K562 (cell line): ENCODE data around the gene TRIM65. TPM values are rescaled to one million over a fixed set of nuclear protein-coding genes. Genes with fewer than 3 reads are reported as not detected.

ENCODE experiments used
- CBX5 ChIP-seq: IDR thresholded peaks from 2 replicates; pipeline ENCODE4 v1.6.1; 2014; ENCODE audit warnings: low read depth, borderline replicate concordance
- CBX8 ChIP-seq: fragments of 200-600 bp; sonication (generic); IDR thresholded peaks from 2 replicates; pipeline ENCODE4 v1.6.1; 2012; ENCODE audit warnings: borderline replicate concordance, mixed run types, low read depth, mild to moderate bottlenecking, moderate library complexity, mixed read lengths, low read length, control low read depth, inconsistent platforms; ENCODE audit not compliant: poor library complexity, severe bottlenecking; ENCODE audit errors: extremely low read depth
- GTF2F1 ChIP-seq: IDR thresholded peaks from 2 replicates; pipeline ENCODE4 v1.6.1; 2011; ENCODE audit warnings: low read depth, low read length, improper control_type of control experiment
- HDAC8 ChIP-seq: fragments of 450-650 bp; IDR thresholded peaks from 2 replicates; pipeline ENCODE4 v1.6.1; 2016; ENCODE audit warnings: mild to moderate bottlenecking, missing genetic modification characterization, moderate library complexity, missing compliant biosample characterization
- NFIX ChIP-seq: fragments of 250-450 bp; sonication (Bioruptor Pico); IDR thresholded peaks from 2 replicates; pipeline ENCODE4 v1.4.0; 2020; ENCODE audit warnings: low read depth, mild to moderate bottlenecking, moderate library complexity
- NR1H2 ChIP-seq: sonication (generic); formaldehyde crosslinking; IDR thresholded peaks from 2 replicates; pipeline ENCODE4 v1.4.0; 2020; ENCODE audit warnings: mild to moderate bottlenecking, missing genetic modification reagents
- POU5F1 ChIP-seq: fragments of 150-350 bp; IDR thresholded peaks from 2 replicates; pipeline ENCODE4 v1.6.1; 2014; ENCODE audit warnings: borderline replicate concordance, low read length, low read depth, mild to moderate bottlenecking; ENCODE audit not compliant: partially characterized antibody
- RCOR1 ChIP-seq, 2 experiments: IDR thresholded peaks; 2 replicates each; pipeline ENCODE4 v1.6.1; 2012; ENCODE audit warnings: low read depth in 2 of 2, low read length in 2 of 2, borderline replicate concordance in 1 of 2, improper control_type of control experiment in 1 of 2
- ZNF263 ChIP-seq: sonication (generic); formaldehyde crosslinking; IDR thresholded peaks from 2 replicates; pipeline ENCODE4 v1.8.0; 2022; ENCODE audit warnings: mild to moderate bottlenecking, missing genetic modification reagents, borderline replicate concordance
- ZNF717 ChIP-seq: fragments of 250-450 bp; sonication (Bioruptor Pico); IDR thresholded peaks from 2 replicates; pipeline ENCODE4 v1.5.0; 2021
- polyA plus RNA-seq, 8 experiments: library from polyadenylated mRNA; depleted of rRNA in 4 of 8; stranded (reverse) in 5 of 8; unstranded in 3 of 8; fragments of >200 nt; fragmentation: Nextera tagmentation in 2 of 8; fragmentation: Illumina TruSeq in 1 of 8; extraction: Ambion mirVana in 2 of 8; extraction: Trizol in 1 of 8; gene quantifications; 2 replicates each; pipeline versions ENCODE4 v1.2.1 to v1.2.3, GENCODE V29; 2011 to 2014; ENCODE audit warnings: inconsistent platforms in 1 of 8, missing spikeins in 1 of 8
- total RNA-seq, 7 experiments: library from RNA; depleted of rRNA in 6 of 7; stranded (reverse); fragments of >200 nt in 6 of 7; fragmentation: Illumina TruSeq in 2 of 7; extraction: Trizol in 2 of 7; gene quantifications; 2 replicates each; pipeline versions ENCODE4 v1.2.1 to v1.2.3, GENCODE V29; 2011 to 2021; ENCODE audit warnings: low replicate concordance in 1 of 7
- TF ChIP-seq, protein P1 (sequence below), 2 experiments: fragments of 450-650 bp; conservative IDR thresholded peaks; 2 replicates each; pipeline ENCODE4 v1.6.1; 2017; ENCODE audit warnings: mild to moderate bottlenecking in 2 of 2, moderate library complexity in 2 of 2
- TF ChIP-seq, protein P2 (sequence below): fragments of 250-450 bp; sonication (Bioruptor Pico); IDR thresholded peaks from 2 replicates; pipeline ENCODE4 v1.8.0; 2022; ENCODE audit warnings: moderate library complexity, mild to moderate bottlenecking, inconsistent platforms
- TF ChIP-seq, protein P3 (sequence below): sonication (generic); formaldehyde crosslinking; IDR thresholded peaks from 2 replicates; pipeline ENCODE4 v1.5.0; 2020; ENCODE audit warnings: missing genetic modification reagents
- TF ChIP-seq, protein P4 (sequence below): fragments of 450-650 bp; IDR thresholded peaks from 2 replicates; pipeline ENCODE4 v1.7.1; 2018; ENCODE audit warnings: mild to moderate bottlenecking, low read depth; ENCODE audit not compliant: partially characterized antibody
- TF ChIP-seq, protein P5 (sequence below), 3 experiments: fragments of 200-800 bp in 1 of 3; fragments of 250-450 bp in 1 of 3; fragments of 450-650 bp in 1 of 3; sonication (Bioruptor Pico) in 1 of 3; sonication (Bioruptor generic) in 1 of 3; formaldehyde crosslinking in 1 of 3; IDR thresholded peaks; 2 replicates each; pipeline versions ENCODE4 v1.6.1 to v1.8.0; 2016 to 2022; ENCODE audit warnings: mild to moderate bottlenecking in 2 of 3, missing genetic modification characterization in 2 of 3, missing compliant biosample characterization in 1 of 3, moderate library complexity in 1 of 3

The TRIM65 gene
- total and polyA plus RNA-seq, 9 of the 15 experiments (the other 6 are each of a cell fraction or from before 2014, with no cell fraction given): 2.8 to 45.7 (median 22.9) TPM

DNA sequence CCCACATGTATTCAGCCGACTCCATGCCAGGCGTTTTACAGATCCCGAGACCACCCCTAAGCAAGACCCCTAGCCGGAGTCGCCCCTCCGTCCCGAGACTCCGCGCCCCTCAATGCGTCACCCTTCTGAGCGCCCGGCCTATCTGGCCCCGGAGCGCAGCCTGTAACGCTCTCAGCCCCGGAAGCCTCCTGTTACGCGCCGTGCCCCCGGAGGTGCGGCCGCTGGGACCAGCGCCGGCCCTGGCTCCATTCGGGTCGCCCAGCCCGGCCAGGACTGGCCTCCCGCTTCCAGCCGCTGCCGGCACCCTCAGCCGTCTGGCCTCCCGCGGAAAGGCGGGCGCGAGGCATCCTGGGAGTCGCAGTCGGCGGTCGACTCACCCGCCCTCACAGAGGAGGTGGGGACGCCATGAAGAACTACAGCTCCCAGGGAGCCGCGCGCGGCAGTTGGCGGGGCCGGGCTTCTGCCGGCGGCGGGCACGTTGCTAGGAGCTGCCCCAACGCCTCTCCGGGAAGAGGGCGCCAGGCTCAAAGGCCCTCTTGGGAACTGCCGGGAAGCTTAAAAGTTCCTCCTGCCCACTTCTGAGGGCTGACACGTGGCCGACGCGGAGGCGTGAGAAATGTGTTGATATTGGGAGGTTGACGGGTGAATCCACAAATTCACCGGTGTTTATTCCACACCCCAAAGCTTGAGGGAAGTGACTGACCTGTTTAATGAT is 44.1 kb upstream of the TRIM65 start, which contains the start of gene FBF1 (continued):
- TF ChIP-seq, protein P1, sequence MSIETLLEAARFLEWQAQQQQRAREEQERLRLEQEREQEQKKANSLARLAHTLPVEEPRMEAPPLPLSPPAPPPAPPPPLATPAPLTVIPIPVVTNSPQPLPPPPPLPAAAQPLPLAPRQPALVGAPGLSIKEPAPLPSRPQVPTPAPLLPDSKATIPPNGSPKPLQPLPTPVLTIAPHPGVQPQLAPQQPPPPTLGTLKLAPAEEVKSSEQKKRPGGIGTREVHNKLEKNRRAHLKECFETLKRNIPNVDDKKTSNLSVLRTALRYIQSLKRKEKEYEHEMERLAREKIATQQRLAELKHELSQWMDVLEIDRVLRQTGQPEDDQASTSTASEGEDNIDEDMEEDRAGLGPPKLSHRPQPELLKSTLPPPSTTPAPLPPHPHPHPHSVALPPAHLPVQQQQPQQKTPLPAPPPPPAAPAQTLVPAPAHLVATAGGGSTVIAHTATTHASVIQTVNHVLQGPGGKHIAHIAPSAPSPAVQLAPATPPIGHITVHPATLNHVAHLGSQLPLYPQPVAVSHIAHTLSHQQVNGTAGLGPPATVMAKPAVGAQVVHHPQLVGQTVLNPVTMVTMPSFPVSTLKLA (conservative IDR thresholded peaks at IDR 0.05): peak; percentile 85 to 93
- TF ChIP-seq NR1H2 (CRISPR knock-in tag) (peak; percentile 94; the same call in 1 of the 2 replicates), ZNF263 (CRISPR knock-in tag) (peak; percentile 28; the same call in 1 of the 2 replicates), CBX8 (no peak), ZNF717 (CRISPR knock-in tag) (no peak), POU5F1 (no peak), NFIX (CRISPR knock-in tag) (no peak), CBX5 (0 out of 2 replicates have a peak, but pooled peaks have one; percentile 15), RCOR1 (IDR thresholded peaks at IDR 0.05; ENCODE audit: borderline replicate concordance in 1 of 2, low read depth in 2 of 2, low read length in 2 of 2) (no peak), HDAC8 (tag) (no peak), GTF2F1 (peak; percentile 87)
- TF ChIP-seq, protein P2, sequence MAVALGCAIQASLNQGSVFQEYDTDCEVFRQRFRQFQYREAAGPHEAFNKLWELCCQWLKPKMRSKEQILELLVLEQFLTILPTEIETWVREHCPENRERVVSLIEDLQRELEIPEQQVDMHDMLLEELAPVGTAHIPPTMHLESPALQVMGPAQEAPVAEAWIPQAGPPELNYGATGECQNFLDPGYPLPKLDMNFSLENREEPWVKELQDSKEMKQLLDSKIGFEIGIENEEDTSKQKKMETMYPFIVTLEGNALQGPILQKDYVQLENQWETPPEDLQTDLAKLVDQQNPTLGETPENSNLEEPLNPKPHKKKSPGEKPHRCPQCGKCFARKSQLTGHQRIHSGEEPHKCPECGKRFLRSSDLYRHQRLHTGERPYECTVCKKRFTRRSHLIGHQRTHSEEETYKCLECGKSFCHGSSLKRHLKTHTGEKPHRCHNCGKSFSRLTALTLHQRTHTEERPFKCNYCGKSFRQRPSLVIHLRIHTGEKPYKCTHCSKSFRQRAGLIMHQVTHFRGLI (CRISPR knock-in tag): no peak
- TF ChIP-seq, protein P3, sequence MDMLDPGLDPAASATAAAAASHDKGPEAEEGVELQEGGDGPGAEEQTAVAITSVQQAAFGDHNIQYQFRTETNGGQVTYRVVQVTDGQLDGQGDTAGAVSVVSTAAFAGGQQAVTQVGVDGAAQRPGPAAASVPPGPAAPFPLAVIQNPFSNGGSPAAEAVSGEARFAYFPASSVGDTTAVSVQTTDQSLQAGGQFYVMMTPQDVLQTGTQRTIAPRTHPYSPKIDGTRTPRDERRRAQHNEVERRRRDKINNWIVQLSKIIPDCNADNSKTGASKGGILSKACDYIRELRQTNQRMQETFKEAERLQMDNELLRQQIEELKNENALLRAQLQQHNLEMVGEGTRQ (CRISPR knock-in tag): no peak
- TF ChIP-seq, protein P4, sequence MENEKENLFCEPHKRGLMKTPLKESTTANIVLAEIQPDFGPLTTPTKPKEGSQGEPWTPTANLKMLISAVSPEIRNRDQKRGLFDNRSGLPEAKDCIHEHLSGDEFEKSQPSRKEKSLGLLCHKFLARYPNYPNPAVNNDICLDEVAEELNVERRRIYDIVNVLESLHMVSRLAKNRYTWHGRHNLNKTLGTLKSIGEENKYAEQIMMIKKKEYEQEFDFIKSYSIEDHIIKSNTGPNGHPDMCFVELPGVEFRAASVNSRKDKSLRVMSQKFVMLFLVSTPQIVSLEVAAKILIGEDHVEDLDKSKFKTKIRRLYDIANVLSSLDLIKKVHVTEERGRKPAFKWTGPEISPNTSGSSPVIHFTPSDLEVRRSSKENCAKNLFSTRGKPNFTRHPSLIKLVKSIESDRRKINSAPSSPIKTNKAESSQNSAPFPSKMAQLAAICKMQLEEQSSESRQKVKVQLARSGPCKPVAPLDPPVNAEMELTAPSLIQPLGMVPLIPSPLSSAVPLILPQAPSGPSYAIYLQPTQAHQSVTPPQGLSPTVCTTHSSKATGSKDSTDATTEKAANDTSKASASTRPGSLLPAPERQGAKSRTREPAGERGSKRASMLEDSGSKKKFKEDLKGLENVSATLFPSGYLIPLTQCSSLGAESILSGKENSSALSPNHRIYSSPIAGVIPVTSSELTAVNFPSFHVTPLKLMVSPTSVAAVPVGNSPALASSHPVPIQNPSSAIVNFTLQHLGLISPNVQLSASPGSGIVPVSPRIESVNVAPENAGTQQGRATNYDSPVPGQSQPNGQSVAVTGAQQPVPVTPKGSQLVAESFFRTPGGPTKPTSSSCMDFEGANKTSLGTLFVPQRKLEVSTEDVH: peak; percentile 72
- TF ChIP-seq, protein P5, sequence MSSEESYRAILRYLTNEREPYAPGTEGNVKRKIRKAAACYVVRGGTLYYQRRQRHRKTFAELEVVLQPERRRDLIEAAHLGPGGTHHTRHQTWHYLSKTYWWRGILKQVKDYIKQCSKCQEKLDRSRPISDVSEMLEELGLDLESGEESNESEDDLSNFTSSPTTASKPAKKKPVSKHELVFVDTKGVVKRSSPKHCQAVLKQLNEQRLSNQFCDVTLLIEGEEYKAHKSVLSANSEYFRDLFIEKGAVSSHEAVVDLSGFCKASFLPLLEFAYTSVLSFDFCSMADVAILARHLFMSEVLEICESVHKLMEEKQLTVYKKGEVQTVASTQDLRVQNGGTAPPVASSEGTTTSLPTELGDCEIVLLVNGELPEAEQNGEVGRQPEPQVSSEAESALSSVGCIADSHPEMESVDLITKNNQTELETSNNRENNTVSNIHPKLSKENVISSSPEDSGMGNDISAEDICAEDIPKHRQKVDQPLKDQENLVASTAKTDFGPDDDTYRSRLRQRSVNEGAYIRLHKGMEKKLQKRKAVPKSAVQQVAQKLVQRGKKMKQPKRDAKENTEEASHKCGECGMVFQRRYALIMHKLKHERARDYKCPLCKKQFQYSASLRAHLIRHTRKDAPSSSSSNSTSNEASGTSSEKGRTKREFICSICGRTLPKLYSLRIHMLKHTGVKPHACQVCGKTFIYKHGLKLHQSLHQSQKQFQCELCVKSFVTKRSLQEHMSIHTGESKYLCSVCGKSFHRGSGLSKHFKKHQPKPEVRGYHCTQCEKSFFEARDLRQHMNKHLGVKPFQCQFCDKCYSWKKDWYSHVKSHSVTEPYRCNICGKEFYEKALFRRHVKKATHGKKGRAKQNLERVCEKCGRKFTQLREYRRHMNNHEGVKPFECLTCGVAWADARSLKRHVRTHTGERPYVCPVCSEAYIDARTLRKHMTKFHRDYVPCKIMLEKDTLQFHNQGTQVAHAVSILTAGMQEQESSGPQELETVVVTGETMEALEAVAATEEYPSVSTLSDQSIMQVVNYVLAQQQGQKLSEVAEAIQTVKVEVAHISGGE (CRISPR knock-in tag; IDR thresholded peaks at IDR 0.05): peak in 1 of 3 experiments; percentile 79; a peak in 2 of 6 replicates
